ENCODE results near the gene GATA2.
A peak's percentile ranks its signal among the peaks of the same experiment; 100 is the strongest.

The GATA2 gene

GRCh38 chr3:128434524-128434923, 58.5 kb downstream of the GATA2 start:
- H3K27ac Mint-ChIP-seq = no peak overlapping the region
- peaks cover 28% of the 10 kb centered on the region for H3K27me3 Mint-ChIP-seq
- H3K36me3 Mint-ChIP-seq = peaks cover 3% of the 10 kb centered on the region
- H3K4me3 Mint-ChIP-seq = no peak overlapping the region
- H3K9me3 Mint-ChIP-seq (ENCODE audit: low read depth) = no peaks in the 10 kb centered on the region
- H3K4me1 Mint-ChIP-seq (ENCODE audit: low read depth) = peaks cover 9% of the 10 kb centered on the region

GRCh38 chr3:128433837-128434165, 59.2 kb downstream of the GATA2 start:
- no peak overlapping the region for H3K27ac Mint-ChIP-seq
- H3K27me3 Mint-ChIP-seq = peaks cover 24% of the 10 kb centered on the region
- H3K4me1 Mint-ChIP-seq (ENCODE audit: low read depth) = peaks cover 9% of the 10 kb centered on the region
- no peak overlapping the region for H3K4me3 Mint-ChIP-seq
- H3K9me3 Mint-ChIP-seq (ENCODE audit: low read depth) = no peaks in the 10 kb centered on the region
- peaks cover 3% of the 10 kb centered on the region for H3K36me3 Mint-ChIP-seq

- peaks cover 9% of the 10 kb centered on the region for H3K4me1 Mint-ChIP-seq (ENCODE audit: low read depth)
- H3K36me3 Mint-ChIP-seq = peaks cover 3% of the 10 kb centered on the region
- no peak overlapping the region for H3K27ac Mint-ChIP-seq
- peak overlapping the region; percentile 59 for H3K4me3 Mint-ChIP-seq
- H3K27me3 Mint-ChIP-seq = peaks cover 24% of the 10 kb centered on the region
- no peaks in the 10 kb centered on the region for H3K9me3 Mint-ChIP-seq (ENCODE audit: low read depth)
Observed at GRCh38 chr3:128432971-128433836, 59.8 kb downstream of the GATA2 start.

GRCh38 chr3:128432301-128432970, 60.6 kb downstream of the GATA2 start:
- H3K4me3 Mint-ChIP-seq = peak overlapping the region; percentile 66
- H3K9me3 Mint-ChIP-seq (ENCODE audit: low read depth) = no peaks in the 10 kb centered on the region
- H3K27ac Mint-ChIP-seq = no peak overlapping the region
- peaks cover 24% of the 10 kb centered on the region for H3K27me3 Mint-ChIP-seq
- peaks cover 3% of the 10 kb centered on the region for H3K36me3 Mint-ChIP-seq
- H3K4me1 Mint-ChIP-seq (ENCODE audit: low read depth) = peaks cover 9% of the 10 kb centered on the region

- peaks cover 9% of the 10 kb centered on the region for H3K4me1 Mint-ChIP-seq (ENCODE audit: low read depth)
- H3K27ac Mint-ChIP-seq = no peak overlapping the region
- no peaks in the 10 kb centered on the region for H3K9me3 Mint-ChIP-seq (ENCODE audit: low read depth)
- H3K27me3 Mint-ChIP-seq = peaks cover 24% of the 10 kb centered on the region
- peak overlapping the region; percentile 66 for H3K4me3 Mint-ChIP-seq
- peaks cover 3% of the 10 kb centered on the region for H3K36me3 Mint-ChIP-seq
Observed at GRCh38 chr3:128431803-128432300, 61.1 kb downstream of the GATA2 start.

- peaks cover 3% of the 10 kb centered on the region for H3K36me3 Mint-ChIP-seq
- no peak overlapping the region for H3K4me3 Mint-ChIP-seq
- H3K9me3 Mint-ChIP-seq (ENCODE audit: low read depth) = no peaks in the 10 kb centered on the region
- peaks cover 22% of the 10 kb centered on the region for H3K27me3 Mint-ChIP-seq
- no peak overlapping the region for H3K27ac Mint-ChIP-seq
- H3K4me1 Mint-ChIP-seq (ENCODE audit: low read depth) = peaks cover 9% of the 10 kb centered on the region
Observed at GRCh38 chr3:128430731-128431130, 62.3 kb downstream of the GATA2 start.

- Mint-ChIP-seq H3K27me3 (peaks cover 22% of the 10 kb centered on the region), H3K27ac (no peak overlapping the region), H3K36me3 (peaks cover 3% of the 10 kb centered on the region), H3K4me3 (no peak overlapping the region), H3K4me1 (ENCODE audit: low read depth) (peaks cover 9% of the 10 kb centered on the region), H3K9me3 (ENCODE audit: low read depth) (no peaks in the 10 kb centered on the region)
Observed at GRCh38 chr3:128430301-128430700, 62.7 kb downstream of the GATA2 start.

GRCh38 chr3:128429751-128430150, 63.2 kb downstream of the GATA2 start:
- peaks cover 9% of the 10 kb centered on the region for H3K4me1 Mint-ChIP-seq (ENCODE audit: low read depth)
- peaks cover 22% of the 10 kb centered on the region for H3K27me3 Mint-ChIP-seq
- H3K36me3 Mint-ChIP-seq = peaks cover 3% of the 10 kb centered on the region

More at GRCh38 chr3:128429751-128430150, 63.2 kb downstream of the GATA2 start:
- no peak overlapping the region for H3K4me3 Mint-ChIP-seq
- no peak overlapping the region for H3K27ac Mint-ChIP-seq
- H3K9me3 Mint-ChIP-seq (ENCODE audit: low read depth) = no peaks in the 10 kb centered on the region

All from activated naive CD8-positive, alpha-beta T cell (primary cell).